Natural killer cell (primary cell): ENCODE results near the gene NSUN4. TPM values are rescaled to one million over a fixed set of nuclear protein-coding genes. Genes with fewer than 3 reads are reported as not detected.
"Not testable (repeated sequence)": the region's sequence is repeated elsewhere in the genome, so short reads cannot be mapped to it uniquely, and the experiment has no call there.

Experiments
- ATAC-seq, 3 donors: fragments of 150-1000 bp in 2 of 3; fragments of 200-7000 bp in 1 of 3; cut with Tn5 transposase; 1 replicate in 1 of 3; 2 replicates in 2 of 3; pipeline ENCODE4 v1.10.0; 2021; ENCODE audit warnings: mild to moderate bottlenecking in 2 of 3, moderate library complexity in 2 of 3
- DNase-seq, 2 donors: peaks; one replicate each; pipeline versions ENCODE4 v3.0.0 to v3.0.0-alpha.2; 2013 to 2021; ENCODE audit warnings: mixed read lengths in 1 of 2
- H3K27ac ChIP-seq: one replicate; pipeline ENCODE4 v1.5.1; 2013; ENCODE audit warnings: mild to moderate bottlenecking, low read length
- H3K27me3 ChIP-seq: one replicate; pipeline ENCODE4 v1.6.1; 2013; ENCODE audit warnings: low read length; ENCODE audit not compliant: control insufficient read depth, insufficient read depth
- H3K36me3 ChIP-seq: one replicate; pipeline ENCODE4 v1.6.1; 2013; ENCODE audit warnings: low read length; ENCODE audit not compliant: control insufficient read depth, insufficient read depth
- H3K4me1 ChIP-seq: one replicate; pipeline ENCODE4 v1.6.1; 2013; ENCODE audit warnings: low read length; ENCODE audit not compliant: control insufficient read depth, insufficient read depth
- H3K4me3 ChIP-seq: one replicate; pipeline ENCODE4 v1.5.1; 2013; ENCODE audit warnings: low read length
- H3K9me3 ChIP-seq: one replicate; pipeline ENCODE4 v1.6.1; 2013; ENCODE audit warnings: low read length; ENCODE audit not compliant: control insufficient read depth, insufficient read depth
- H3K27ac Mint-ChIP-seq, 2 donors: one replicate each; pipeline ENCODE4 v1.8.0; 2022; ENCODE audit warnings: mild to moderate bottlenecking in 2 of 2, mixed read lengths in 2 of 2, moderate library complexity in 1 of 2
- H3K27me3 Mint-ChIP-seq, 2 donors: one replicate each; pipeline ENCODE4 v1.8.0; 2022; ENCODE audit warnings: low read depth in 2 of 2, mixed read lengths in 2 of 2
- H3K36me3 Mint-ChIP-seq: one replicate; pipeline ENCODE4 v1.8.0; 2022; ENCODE audit warnings: mixed read lengths
- H3K4me1 Mint-ChIP-seq, 2 donors: one replicate each; pipeline ENCODE4 v1.8.0; 2022; ENCODE audit warnings: mixed read lengths in 2 of 2
- H3K4me3 Mint-ChIP-seq: one replicate; pipeline ENCODE4 v1.8.0; 2022; ENCODE audit warnings: mild to moderate bottlenecking, moderate library complexity, mixed read lengths
- H3K9me3 Mint-ChIP-seq, 2 donors: one replicate each; pipeline ENCODE4 v1.8.0; 2022; ENCODE audit warnings: mixed read lengths in 2 of 2
- CTCF ChIP-seq: fragments of 200-600 bp; IDR thresholded peaks from one replicate; pipeline ENCODE4 v1.8.0; 2022; ENCODE audit warnings: antibody characterized with exemption
- WGBS: methylation state at CpG from one replicate; pipeline ENCODE4 v1.1.7; 2013; ENCODE audit warnings: missing lambda C conversion rate; ENCODE audit not compliant: insufficient coverage; 5-methylcytosine and 5-hydroxymethylcytosine counted together
- intact Hi-C: fragments of 100-400 bp; cut with micrococcal nuclease; formaldehyde crosslinking; loops from one replicate; pipeline ENCODE4 v1.14.2; 2022
- total RNA-seq, 4 donors: library from RNA; stranded (reverse); fragments of 120-200 nt in 1 of 4; gene quantifications; one replicate each; pipeline versions ENCODE4 v1.2.3 to v1.2.4, GENCODE V29; 2013 to 2022

NSUN4 gene
- total RNA-seq, 3 donors from 2014 or later (not counting 1 experiment from before 2014, with no cell fraction given): 25.9 to 41.0 (median 36.3) TPM

- ATAC-seq: no peak
- intact Hi-C loops: no loop called here
- Histone ChIP-seq H3K27ac (no peak overlapping the region), H3K4me3 (no peak overlapping the region), H3K36me3 (no peaks in the 10 kb centered on the region), H3K9me3 (no peaks in the 10 kb centered on the region), H3K27me3 (no peaks in the 10 kb centered on the region), H3K4me1 (no peaks in the 10 kb centered on the region)
- 84% methylated on average over 2 of the region's 2 CpGs for WGBS
- Mint-ChIP-seq H3K27me3 (no peaks in the 10 kb centered on the region), H3K36me3 (no peaks in the 10 kb centered on the region), H3K9me3 (no peaks in the 10 kb centered on the region), H3K4me1 (no peaks in the 10 kb centered on the region), H3K4me3 (no peak overlapping the region), H3K27ac (no peak overlapping the region)
- DNase-seq: no peak
- no peak for TF ChIP-seq CTCF
These were observed 6.6 kb upstream of the NSUN4 start for GRCh38 chr1:46334030-46334384.

GRCh38 chr1:46335081-46335480 lies 5.5 kb upstream of the NSUN4 start:
- H3K4me3 Mint-ChIP-seq: no peak overlapping the region
- no peaks in the 10 kb centered on the region for H3K36me3 Mint-ChIP-seq
- WGBS: no CpG with 5 or more reads among the region's 3 CpGs
- Histone ChIP-seq H3K27ac (no peak overlapping the region), H3K27me3 (no peaks in the 10 kb centered on the region), H3K4me3 (no peak overlapping the region), H3K36me3 (no peaks in the 10 kb centered on the region), H3K4me1 (peaks cover 6% of the 10 kb centered on the region), H3K9me3 (no peaks in the 10 kb centered on the region)
- DNase-seq: no peak
- intact Hi-C loops: no loop called here
- no peak overlapping the region for H3K27ac Mint-ChIP-seq
- TF ChIP-seq CTCF: no peak
- H3K4me1 Mint-ChIP-seq: peaks cover 0 to 6% of the 10 kb centered on the region in 2 donors
- no peaks in the 10 kb centered on the region for H3K27me3 Mint-ChIP-seq
- H3K9me3 Mint-ChIP-seq: no peaks in the 10 kb centered on the region
- no peak for ATAC-seq

GRCh38 chr1:46337409-46337808 lies 3.2 kb upstream of the NSUN4 start:
- intact Hi-C loops, H3K36me3 ChIP-seq, H3K9me3 ChIP-seq, ATAC-seq, H3K27me3 ChIP-seq, H3K27ac ChIP-seq, H3K36me3 Mint-ChIP-seq, H3K4me3 ChIP-seq, H3K27me3 Mint-ChIP-seq, H3K4me3 Mint-ChIP-seq, H3K27ac Mint-ChIP-seq, DNase-seq, H3K9me3 Mint-ChIP-seq: not testable (repeated sequence)
- H3K4me1 Mint-ChIP-seq: peaks cover 22 to 29% of the 10 kb centered on the region in 2 donors
- H3K4me1 ChIP-seq: peaks cover 18% of the 10 kb centered on the region
- WGBS: 90% methylated on average over 2 of the region's 14 CpGs

GRCh38 chr1:46341222-46342083 lies 846 bp downstream of the NSUN4 start:
- Histone ChIP-seq H3K27me3 (no peaks in the 10 kb centered on the region), H3K4me1 (peaks cover 18% of the 10 kb centered on the region), H3K27ac (peak overlapping the region; percentile 97), H3K4me3 (peak overlapping the region; percentile 84), H3K36me3 (peaks cover 9% of the 10 kb centered on the region), H3K9me3 (no peaks in the 10 kb centered on the region)
- H3K9me3 Mint-ChIP-seq: no peaks in the 10 kb centered on the region
- H3K36me3 Mint-ChIP-seq: no peaks in the 10 kb centered on the region
- H3K27ac Mint-ChIP-seq: peak overlapping the region; percentile 99
- intact Hi-C loops: loop anchor here (2.0 kb wide), 1 partner anchor 95 kb away; the partner anchor contains the start of gene RAD54L
- peak; percentile 18 to 32 for DNase-seq
- peak overlapping the region; percentile 100 for H3K4me3 Mint-ChIP-seq
- 78% methylated on average over 31 of the region's 31 CpGs for WGBS
- TF ChIP-seq CTCF: no peak
- peaks cover 33 to 43% of the 10 kb centered on the region in 2 donors for H3K4me1 Mint-ChIP-seq
- no peak for ATAC-seq
- no peaks in the 10 kb centered on the region for H3K27me3 Mint-ChIP-seq
